Upper lobe of left lung (tissue), 4 donors: ENCODE data around the gene PIR.

Experiments used
- CTCF ChIP-seq, 6 experiments: fragments of 450-650 bp in 4 of 6; fragments of 200-600 bp in 2 of 6; sonication (generic) in 2 of 6; IDR thresholded peaks; one replicate each; pipeline ENCODE4 v1.5.1; 2016 to 2019; ENCODE audit warnings: antibody characterized with exemption in 6 of 6
- EP300 ChIP-seq, 4 donors: sonication (generic); formaldehyde crosslinking; IDR thresholded peaks; one replicate each; pipeline ENCODE4 v1.5.1; 2017; ENCODE audit warnings: antibody characterized with exemption in 4 of 4, control low read depth in 2 of 4
- POLR2A ChIP-seq, 4 donors: fragments of 450-650 bp; IDR thresholded peaks; one replicate each; pipeline ENCODE4 v1.5.1; 2016 to 2017; ENCODE audit warnings: antibody characterized with exemption in 4 of 4, mild to moderate bottlenecking in 2 of 4
- POLR2AphosphoS5 ChIP-seq, 2 donors: sonication (generic); formaldehyde crosslinking; IDR thresholded peaks; one replicate each; pipeline ENCODE4 v1.5.1; 2017; ENCODE audit warnings: antibody characterized with exemption in 2 of 2

GRCh38 chrX:15529165-15529564, 36.0 kb upstream of the PIR start:
- no peak for TF ChIP-seq CTCF (IDR thresholded peaks at IDR 0.05)
- TF ChIP-seq POLR2AphosphoS5 (IDR thresholded peaks at IDR 0.05): no peak
- TF ChIP-seq EP300 (IDR thresholded peaks at IDR 0.05): no peak
- no peak for TF ChIP-seq POLR2A (IDR thresholded peaks at IDR 0.05)
